Measurements from ENCODE around the gene COL13A1. TPM values are rescaled to one million over a fixed set of nuclear protein-coding genes. Genes with fewer than 3 reads are reported as not detected.

COL13A1 gene
- total RNA-seq, 3 donors from 2014 or later, result 0.66 to 0.80 (median 0.73) TPM

- DNase-seq (ENCODE audit: low spot score in 2 of 2), result no peak
- no peaks in the 10 kb centered on the region for H3K9me3 ChIP-seq
- TF ChIP-seq CTCF (IDR thresholded peaks at IDR 0.05) (no peak), POLR2AphosphoS5 (IDR thresholded peaks at IDR 0.05) (no peak), POLR2A (IDR thresholded peaks at IDR 0.05) (no peak)
- H3K36me3 ChIP-seq, result no peaks in the 10 kb centered on the region
- H3K27ac ChIP-seq, result no peak overlapping the region
- no peaks in the 10 kb centered on the region for H3K27me3 ChIP-seq
- H3K4me1 ChIP-seq, result peaks cover 0 to 2% of the 10 kb centered on the region in 2 donors
- intact Hi-C loops (cut with DNase I; ENCODE audit: low total_unique reads), result loop anchor here (2.0 kb wide), 1 partner anchor 68 kb away; no protein-coding TSS in a partner anchor
- H3K4me3 ChIP-seq, result no peak overlapping the region
Measured at GRCh38 chr10:69898941-69899340, 97.2 kb downstream of the COL13A1 start.

- intact Hi-C loops (cut with DNase I; ENCODE audit: low total_unique reads), result loop anchor here (2.0 kb wide), 1 partner anchor 69 kb away; no protein-coding TSS in a partner anchor
- TF ChIP-seq POLR2AphosphoS5 (IDR thresholded peaks at IDR 0.05) (no peak), CTCF (IDR thresholded peaks at IDR 0.05) (no peak), POLR2A (IDR thresholded peaks at IDR 0.05) (no peak)
- no peak for DNase-seq (ENCODE audit: low spot score in 2 of 2)
Measured at GRCh38 chr10:69899727-69900595, 98.3 kb downstream of the COL13A1 start.

GRCh38 chr10:69901022-69901421, 99.3 kb downstream of the COL13A1 start:
- Histone ChIP-seq H3K9me3 (no peaks in the 10 kb centered on the region), H3K27ac (no peak overlapping the region), H3K36me3 (no peaks in the 10 kb centered on the region), H3K4me3 (no peak overlapping the region), H3K4me1 (peaks cover 0 to 7% of the 10 kb centered on the region in 2 donors), H3K27me3 (no peaks in the 10 kb centered on the region)
- DNase-seq (ENCODE audit: low spot score in 2 of 2), result no peak
- intact Hi-C loops (cut with DNase I; ENCODE audit: low total_unique reads), result no loop called here
- TF ChIP-seq CTCF (IDR thresholded peaks at IDR 0.05) (no peak), POLR2AphosphoS5 (IDR thresholded peaks at IDR 0.05) (no peak), POLR2A (IDR thresholded peaks at IDR 0.05) (no peak)

More at GRCh38 chr10:69899727-69900595, 98.3 kb downstream of the COL13A1 start:
- H3K27ac ChIP-seq, result no peak overlapping the region
- no peaks in the 10 kb centered on the region for H3K36me3 ChIP-seq
- H3K4me3 ChIP-seq, result no peak overlapping the region
- H3K4me1 ChIP-seq, result peaks cover 0 to 7% of the 10 kb centered on the region in 2 donors
- no peaks in the 10 kb centered on the region for H3K9me3 ChIP-seq
- H3K27me3 ChIP-seq, result no peaks in the 10 kb centered on the region

- Histone ChIP-seq H3K36me3 (no peaks in the 10 kb centered on the region), H3K4me1 (peaks cover 0 to 7% of the 10 kb centered on the region in 2 donors), H3K27ac (no peak overlapping the region), H3K4me3 (no peak overlapping the region), H3K27me3 (no peaks in the 10 kb centered on the region), H3K9me3 (no peaks in the 10 kb centered on the region)
- no peak for DNase-seq (ENCODE audit: low spot score in 2 of 2)
- TF ChIP-seq POLR2AphosphoS5 (IDR thresholded peaks at IDR 0.05) (no peak), CTCF (IDR thresholded peaks at IDR 0.05) (peak in 2 of 3 donors; percentile 31 to 43)
- intact Hi-C loops (cut with DNase I; ENCODE audit: low total_unique reads), result no loop called here
Measured at GRCh38 chr10:69901628-69902505, 100.2 kb downstream of the COL13A1 start.

Measured in breast epithelium (tissue), 4 donors.